Activated CD4-positive, CD25-positive, alpha-beta regulatory T cell treated with anti-CD3 and anti-CD28 coated beads, Interleukin-2, amount 50 U/mL, for 24 hours (primary cell): ENCODE measurements around the gene KCNK10.
"Not testable (repeated sequence)": the region's sequence is repeated elsewhere in the genome, so short reads cannot be mapped to it uniquely, and the experiment has no call there.

Experiments used
- ATAC-seq, 2 donors: fragments of 150-1000 bp; cut with Tn5 transposase; one replicate each; pipeline ENCODE4 v1.10.0; 2021; ENCODE audit warnings: mild to moderate bottlenecking in 1 of 2, moderate library complexity in 1 of 2

The KCNK10 gene

GRCh38 chr14:88264116-88264515 lies 59.0 kb downstream of the KCNK10 start:
- no peak for ATAC-seq

- ATAC-seq: not testable (repeated sequence)
These were observed 61.8 kb downstream of the KCNK10 start for GRCh38 chr14:88261302-88261701.

- ATAC-seq: no peak
These were observed 65.0 kb downstream of the KCNK10 start for GRCh38 chr14:88258021-88258420.

GRCh38 chr14:88256997-88257950 lies 65.8 kb downstream of the KCNK10 start:
- no peak for ATAC-seq

GRCh38 chr14:88255798-88256197 lies 67.3 kb downstream of the KCNK10 start:
- ATAC-seq: no peak

- no peak for ATAC-seq
These were observed 67.9 kb downstream of the KCNK10 start for GRCh38 chr14:88255196-88255595.

GRCh38 chr14:88252498-88252897 lies 70.6 kb downstream of the KCNK10 start:
- no peak for ATAC-seq

GRCh38 chr14:88251650-88252049 lies 71.4 kb downstream of the KCNK10 start:
- no peak for ATAC-seq

GRCh38 chr14:88249266-88249665 lies 73.8 kb downstream of the KCNK10 start:
- no peak for ATAC-seq

GRCh38 chr14:88248606-88249005 lies 74.5 kb downstream of the KCNK10 start:
- ATAC-seq: no peak

GRCh38 chr14:88247228-88247627 lies 75.8 kb downstream of the KCNK10 start:
- no peak for ATAC-seq

- ATAC-seq: no peak
These were observed 77.7 kb downstream of the KCNK10 start for GRCh38 chr14:88245321-88245720.

GRCh38 chr14:88243946-88244345 lies 79.1 kb downstream of the KCNK10 start:
- ATAC-seq: no peak

GRCh38 chr14:88242446-88242845 lies 80.6 kb downstream of the KCNK10 start:
- no peak for ATAC-seq

- no peak for ATAC-seq
These were observed 81.3 kb downstream of the KCNK10 start for GRCh38 chr14:88241810-88242209.

- no peak for ATAC-seq
These were observed 88.6 kb downstream of the KCNK10 start for GRCh38 chr14:88234442-88234841.

GRCh38 chr14:88233915-88234314 lies 89.2 kb downstream of the KCNK10 start:
- ATAC-seq: no peak

GRCh38 chr14:88232771-88233170 lies 90.3 kb downstream of the KCNK10 start:
- no peak for ATAC-seq

- no peak for ATAC-seq
These were observed 91.5 kb downstream of the KCNK10 start for GRCh38 chr14:88231603-88232002.

- ATAC-seq: no peak
These were observed 93.6 kb downstream of the KCNK10 start for GRCh38 chr14:88229428-88229827.

- ATAC-seq: no peak
These were observed 94.4 kb downstream of the KCNK10 start for GRCh38 chr14:88228522-88229236.

- ATAC-seq: no peak
These were observed 95.4 kb downstream of the KCNK10 start for GRCh38 chr14:88227693-88228092.

GRCh38 chr14:88225721-88226120 lies 97.3 kb downstream of the KCNK10 start:
- ATAC-seq: no peak
